Activated T-cell treated with anti-CD3 and anti-CD28 coated beads, Interleukin-2, amount 50 U/mL, for 4 hours (primary cell): ENCODE results near the gene NIN. TPM values are rescaled to one million over a fixed set of nuclear protein-coding genes. Genes with fewer than 3 reads are reported as not detected.
A peak's percentile ranks its signal among the peaks of the same experiment; 100 is the strongest.

ENCODE experiments used
- ATAC-seq, 2 donors: fragments of 200-7000 bp; cut with Tn5 transposase; one replicate each; pipeline ENCODE4 v1.10.0; 2021
- DNase-seq: peaks from one replicate; pipeline ENCODE4 v3.0.0-alpha.2; 2020
- H3K27me3 Mint-ChIP-seq: one replicate; pipeline ENCODE4 v1.8.0; 2021; ENCODE audit warnings: low read depth, mixed read lengths
- H3K36me3 Mint-ChIP-seq: one replicate; pipeline ENCODE4 v1.8.0; 2022; ENCODE audit warnings: mixed read lengths; ENCODE audit not compliant: insufficient read depth
- H3K4me1 Mint-ChIP-seq: one replicate; pipeline ENCODE4 v1.8.0; 2021; ENCODE audit warnings: low read depth, mixed read lengths
- H3K4me3 Mint-ChIP-seq: one replicate; pipeline ENCODE4 v1.8.0; 2021; ENCODE audit warnings: mild to moderate bottlenecking, moderate library complexity, mixed read lengths
- H3K9me3 Mint-ChIP-seq: one replicate; pipeline ENCODE4 v1.8.0; 2021; ENCODE audit warnings: mixed read lengths
- total RNA-seq, 3 donors: library from RNA; stranded (reverse); gene quantifications; one replicate each; pipeline ENCODE4 v1.2.1, GENCODE V29; 2021

The NIN gene
- total RNA-seq, 3 donors from 2014 or later: 43.9 to 50.2 (median 46.5) TPM

DNA sequence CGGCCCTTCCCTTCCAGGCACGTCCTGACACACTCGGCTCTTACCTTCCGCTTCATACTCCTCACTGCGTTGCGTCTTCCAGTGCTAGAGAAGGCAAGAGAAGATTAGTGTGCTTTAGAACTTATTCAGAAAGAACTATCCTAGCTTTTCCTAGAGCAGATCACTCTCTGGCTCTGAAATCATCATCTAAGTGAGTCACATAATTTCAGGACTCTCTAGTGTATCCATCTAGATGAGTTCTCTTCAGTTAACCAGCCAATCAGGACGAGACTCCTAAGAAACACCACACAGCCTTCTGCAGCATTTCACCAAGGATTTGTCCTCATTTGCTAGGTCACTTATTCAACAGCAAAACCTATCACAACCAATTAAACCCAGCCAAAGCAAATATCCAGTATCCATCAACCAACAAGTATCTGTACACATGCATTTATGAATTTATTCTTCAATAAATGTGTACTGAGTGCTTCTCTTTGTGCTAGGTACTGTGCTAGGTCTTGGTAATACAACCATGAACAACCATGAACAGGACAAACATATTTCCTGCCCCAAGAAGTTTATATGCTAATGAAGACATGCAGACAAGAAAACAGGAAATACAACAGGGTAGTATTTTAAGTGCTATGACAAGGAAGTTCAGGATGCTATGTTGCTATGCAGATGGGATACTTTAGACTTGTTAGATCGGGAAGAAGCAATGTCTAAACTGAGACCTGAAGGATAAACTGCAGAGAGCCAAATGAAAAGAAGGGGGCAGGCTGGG, 52.1 kb downstream of the NIN start:
- DNase-seq (no peak), ATAC-seq (no peak)
- Mint-ChIP-seq H3K4me3 (no peak overlapping the region), H3K36me3 (peaks cover 23% of the 10 kb centered on the region), H3K27me3 (no peaks in the 10 kb centered on the region), H3K9me3 (no peaks in the 10 kb centered on the region), H3K4me1 (peaks cover 59% of the 10 kb centered on the region)

DNA sequence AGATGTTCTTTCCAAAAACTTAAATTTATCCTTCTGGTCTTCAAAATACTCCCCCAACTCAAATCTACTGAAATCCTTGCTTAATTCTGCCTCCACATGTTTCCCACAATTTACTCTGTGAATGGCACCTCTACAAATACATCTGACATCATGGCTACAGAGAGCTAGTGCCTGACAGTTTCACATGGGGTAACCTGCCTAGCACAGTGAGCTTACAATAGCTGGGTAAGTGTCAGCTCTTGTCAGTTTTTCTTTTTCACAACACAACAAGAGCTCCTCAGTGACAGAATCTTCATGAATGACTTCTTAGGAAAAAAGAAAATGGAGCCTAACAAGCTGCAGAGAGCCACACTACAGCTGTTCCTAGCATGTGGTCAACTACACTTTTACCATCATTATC, 54.4 kb downstream of the NIN start:
- ATAC-seq: no peak
- H3K27me3 Mint-ChIP-seq: no peaks in the 10 kb centered on the region
- peaks cover 39% of the 10 kb centered on the region for H3K36me3 Mint-ChIP-seq

DNA sequence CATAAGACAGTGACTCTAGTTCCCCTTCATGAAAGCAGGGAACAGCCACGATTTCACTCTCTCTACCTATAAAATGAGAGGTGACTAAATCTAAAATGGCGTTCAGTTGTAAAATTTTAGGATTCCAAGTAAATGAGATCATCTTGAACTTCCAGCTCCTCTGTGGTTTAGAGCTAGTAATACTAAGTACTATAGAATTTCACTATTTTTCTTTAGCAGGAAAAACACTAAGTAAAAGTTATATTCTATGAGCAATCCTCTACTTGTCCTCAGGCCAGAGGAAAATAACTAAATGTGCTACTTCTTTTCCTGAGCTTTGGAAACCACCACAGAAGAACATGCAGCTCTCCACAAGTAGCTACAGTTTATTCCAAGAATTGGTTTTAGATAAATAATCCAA, 55.6 kb downstream of the NIN start:
- no peak for ATAC-seq
- no peak overlapping the region for H3K4me3 Mint-ChIP-seq
- H3K4me1 Mint-ChIP-seq: peaks cover 32% of the 10 kb centered on the region
- no peak for DNase-seq
- H3K9me3 Mint-ChIP-seq: no peaks in the 10 kb centered on the region
- peaks cover 39% of the 10 kb centered on the region for H3K36me3 Mint-ChIP-seq
- H3K27me3 Mint-ChIP-seq: no peaks in the 10 kb centered on the region

More for the DNA sequence above, 54.4 kb downstream of the NIN start:
- H3K4me3 Mint-ChIP-seq: no peak overlapping the region
- H3K4me1 Mint-ChIP-seq: peaks cover 44% of the 10 kb centered on the region
- H3K9me3 Mint-ChIP-seq: no peaks in the 10 kb centered on the region
- no peak for DNase-seq

DNA sequence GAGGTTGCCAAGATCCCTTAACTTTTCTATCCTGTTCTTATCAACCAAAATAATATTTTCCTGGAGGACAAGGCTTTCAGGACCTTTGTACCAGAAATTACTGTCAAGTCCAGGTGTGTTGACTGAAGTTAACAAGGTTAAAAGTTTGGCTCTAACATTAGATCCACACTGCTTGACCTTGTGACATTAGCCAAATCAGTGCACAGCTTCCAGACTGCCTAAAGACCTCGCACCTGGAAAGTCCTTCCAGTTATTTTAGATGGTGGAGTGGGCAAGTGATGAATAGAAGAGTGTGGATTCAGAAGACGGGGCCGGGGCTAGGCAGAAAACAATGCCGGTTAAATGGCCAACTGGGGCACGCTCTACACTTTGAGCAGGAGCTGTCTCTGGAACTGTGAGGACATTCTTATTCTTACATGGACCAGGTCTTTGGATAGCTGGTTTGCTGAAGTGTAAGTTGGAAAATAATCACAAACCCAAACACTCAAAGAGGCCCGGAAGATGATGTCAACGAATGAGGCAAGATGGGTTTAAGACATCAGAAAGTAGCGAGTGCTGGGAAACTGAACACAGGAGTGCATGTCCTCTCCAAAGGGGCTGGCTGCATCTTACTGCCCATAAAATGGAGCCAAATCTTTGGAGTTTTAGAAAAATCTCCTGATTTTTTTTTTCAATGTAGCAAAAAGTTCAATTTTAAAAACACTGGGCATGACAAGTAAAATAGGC, 56.3 kb downstream of the NIN start:
- no peak for ATAC-seq
- no peak overlapping the region for H3K4me3 Mint-ChIP-seq
- peaks cover 29% of the 10 kb centered on the region for H3K4me1 Mint-ChIP-seq
- H3K27me3 Mint-ChIP-seq: no peaks in the 10 kb centered on the region
- H3K36me3 Mint-ChIP-seq: peaks cover 45% of the 10 kb centered on the region
- H3K9me3 Mint-ChIP-seq: no peaks in the 10 kb centered on the region
- no peak for DNase-seq

DNA sequence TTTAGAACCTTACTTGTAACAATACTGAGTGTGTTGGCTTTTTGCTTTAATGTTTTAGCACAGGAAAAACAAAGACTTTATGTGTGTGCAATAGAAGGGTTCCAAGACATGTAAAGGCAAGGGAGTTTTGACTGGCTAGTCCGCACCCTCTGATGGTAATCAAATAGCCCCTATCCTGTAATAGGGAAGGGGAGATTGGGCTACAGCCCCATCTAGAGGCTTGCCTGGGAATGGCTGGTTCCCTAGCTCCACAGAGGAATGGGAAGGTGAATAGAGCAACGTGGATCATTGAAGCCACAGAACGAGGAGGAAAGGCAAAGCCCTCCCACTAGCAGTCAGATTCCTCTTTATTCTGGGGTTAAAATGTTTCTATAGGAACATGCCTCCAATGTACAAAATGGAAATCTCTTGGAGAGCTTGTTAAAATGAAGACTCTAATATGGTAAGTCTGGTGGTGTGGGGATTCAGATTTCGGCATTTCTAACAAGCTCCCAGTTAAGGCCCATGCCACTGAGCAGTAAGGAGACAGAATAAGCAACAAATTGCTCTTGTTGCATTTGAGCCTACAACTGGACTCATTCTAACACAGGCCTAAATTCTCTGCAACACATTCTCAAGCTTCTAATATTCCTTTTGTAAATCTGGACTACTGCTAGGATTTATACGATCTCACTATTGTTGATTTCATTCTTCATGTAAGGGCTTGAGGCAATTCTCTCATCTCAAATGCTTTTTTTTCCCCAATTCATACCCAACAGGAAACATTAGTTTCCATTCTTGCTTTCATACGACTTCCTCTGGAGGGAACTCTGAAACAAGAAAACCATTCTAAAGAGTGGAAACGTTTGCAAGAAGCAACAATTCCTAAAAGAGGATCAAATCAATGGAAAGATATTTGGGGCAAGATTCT, 57.1 kb downstream of the NIN start:
- DNase-seq (no peak), ATAC-seq (peak; percentile 63 to 66)
- Mint-ChIP-seq H3K4me3 (no peak overlapping the region), H3K9me3 (no peaks in the 10 kb centered on the region), H3K4me1 (peaks cover 23% of the 10 kb centered on the region), H3K27me3 (no peaks in the 10 kb centered on the region), H3K36me3 (peaks cover 49% of the 10 kb centered on the region)

DNA sequence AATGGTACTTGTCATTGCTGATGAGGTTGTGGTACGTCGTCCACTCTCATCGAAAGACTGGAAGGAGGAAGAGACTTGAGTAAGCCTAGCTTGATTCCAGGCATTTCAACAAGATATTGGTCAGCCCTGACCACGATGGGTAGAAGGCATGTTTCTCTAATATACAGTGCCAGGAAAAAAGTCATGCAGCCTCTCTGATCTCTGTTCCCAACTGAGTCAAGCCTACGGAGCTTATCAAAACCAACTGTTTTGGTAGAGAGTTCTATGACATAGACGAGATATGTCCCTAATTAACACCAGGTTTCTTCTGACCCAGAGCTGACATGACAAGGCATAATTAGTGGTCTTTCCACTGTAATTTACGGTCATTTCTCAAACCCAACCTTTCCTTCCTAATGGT, 58.5 kb downstream of the NIN start:
- H3K9me3 Mint-ChIP-seq: no peaks in the 10 kb centered on the region
- ATAC-seq: no peak
- no peak for DNase-seq
- H3K4me3 Mint-ChIP-seq: no peak overlapping the region
- peaks cover 59% of the 10 kb centered on the region for H3K36me3 Mint-ChIP-seq
- H3K27me3 Mint-ChIP-seq: no peaks in the 10 kb centered on the region
- H3K4me1 Mint-ChIP-seq: peaks cover 21% of the 10 kb centered on the region

DNA sequence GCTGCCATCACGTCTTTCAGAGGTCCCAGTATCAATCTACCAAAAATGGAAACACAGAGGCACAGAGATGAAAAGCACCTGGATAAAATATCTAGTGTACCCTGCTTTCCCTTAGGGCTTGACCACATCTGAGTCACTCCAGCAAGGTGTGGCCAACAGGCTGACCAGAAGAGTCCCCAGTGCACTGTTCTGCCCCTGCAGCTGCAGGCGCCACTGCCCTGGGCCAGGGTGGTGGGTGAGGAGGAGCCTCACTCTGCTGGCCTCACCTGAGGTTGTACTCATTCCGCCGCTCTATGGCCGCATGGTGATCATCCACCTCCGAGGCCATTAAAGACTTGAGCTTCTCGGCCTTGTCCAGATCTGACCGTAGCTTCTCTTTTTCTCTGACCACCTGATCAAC, 60.4 kb downstream of the NIN start:
- no peaks in the 10 kb centered on the region for H3K9me3 Mint-ChIP-seq
- H3K4me1 Mint-ChIP-seq: peaks cover 21% of the 10 kb centered on the region
- peaks cover 58% of the 10 kb centered on the region for H3K36me3 Mint-ChIP-seq
- DNase-seq: no peak
- ATAC-seq: no peak
- no peak overlapping the region for H3K4me3 Mint-ChIP-seq
- H3K27me3 Mint-ChIP-seq: no peaks in the 10 kb centered on the region

DNA sequence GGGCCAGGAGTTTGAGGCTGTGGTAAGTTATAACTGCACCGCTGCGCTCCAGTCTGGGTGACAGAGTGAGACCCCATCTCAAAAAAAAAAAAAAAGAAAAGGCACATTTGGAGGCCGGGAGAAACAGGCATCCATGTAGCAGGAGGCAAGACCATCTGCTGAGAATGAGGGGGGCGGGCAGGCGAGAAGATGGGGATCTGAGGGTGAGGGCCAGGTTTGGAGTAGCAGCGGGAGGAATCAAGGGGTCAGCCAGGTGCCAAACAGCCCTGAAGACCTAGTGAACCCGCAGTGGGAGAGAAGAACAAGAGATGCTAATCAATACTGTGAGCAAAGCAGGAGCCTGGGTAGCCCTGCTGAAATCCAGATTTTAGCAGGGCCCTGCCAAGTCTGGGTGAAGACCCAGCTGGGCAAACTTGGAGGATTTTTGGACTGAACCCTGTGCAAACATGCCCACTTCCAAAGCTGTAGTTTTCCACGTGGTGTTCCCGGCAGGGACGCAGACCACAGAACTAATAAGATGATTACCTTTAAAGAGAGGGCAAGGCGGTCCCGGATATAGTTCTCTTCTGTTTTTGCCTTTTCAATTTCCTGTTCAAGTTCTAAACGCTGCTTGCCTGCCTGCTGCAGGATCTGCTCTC, 61.0 kb downstream of the NIN start:
- no peak for DNase-seq
- Mint-ChIP-seq H3K27me3 (no peaks in the 10 kb centered on the region), H3K9me3 (no peaks in the 10 kb centered on the region), H3K36me3 (peaks cover 58% of the 10 kb centered on the region), H3K4me1 (peaks cover 21% of the 10 kb centered on the region), H3K4me3 (no peak overlapping the region)
- no peak for ATAC-seq

DNA sequence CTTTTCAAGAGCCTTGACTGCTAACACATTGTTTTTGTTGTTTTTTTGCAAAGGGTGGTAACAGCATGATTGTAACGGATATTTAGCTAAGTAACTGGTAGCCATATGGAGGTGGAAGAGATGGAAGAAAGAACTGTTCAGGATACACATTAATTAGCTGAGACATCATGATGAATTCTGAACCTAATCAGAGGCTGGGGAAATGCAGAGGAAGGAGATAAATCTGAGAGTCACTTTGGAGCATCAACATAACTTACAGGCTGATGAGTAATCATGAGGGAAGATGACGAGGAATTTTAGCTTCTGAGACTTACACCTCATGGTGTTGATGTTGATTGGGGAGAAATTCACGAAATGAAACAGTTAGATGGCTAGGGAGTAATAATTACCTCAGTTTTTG, 62.3 kb downstream of the NIN start:
- DNase-seq (no peak), ATAC-seq (no peak)
- Mint-ChIP-seq H3K4me1 (peaks cover 9% of the 10 kb centered on the region), H3K27me3 (no peaks in the 10 kb centered on the region), H3K9me3 (no peaks in the 10 kb centered on the region), H3K4me3 (no peak overlapping the region), H3K36me3 (peaks cover 56% of the 10 kb centered on the region)

DNA sequence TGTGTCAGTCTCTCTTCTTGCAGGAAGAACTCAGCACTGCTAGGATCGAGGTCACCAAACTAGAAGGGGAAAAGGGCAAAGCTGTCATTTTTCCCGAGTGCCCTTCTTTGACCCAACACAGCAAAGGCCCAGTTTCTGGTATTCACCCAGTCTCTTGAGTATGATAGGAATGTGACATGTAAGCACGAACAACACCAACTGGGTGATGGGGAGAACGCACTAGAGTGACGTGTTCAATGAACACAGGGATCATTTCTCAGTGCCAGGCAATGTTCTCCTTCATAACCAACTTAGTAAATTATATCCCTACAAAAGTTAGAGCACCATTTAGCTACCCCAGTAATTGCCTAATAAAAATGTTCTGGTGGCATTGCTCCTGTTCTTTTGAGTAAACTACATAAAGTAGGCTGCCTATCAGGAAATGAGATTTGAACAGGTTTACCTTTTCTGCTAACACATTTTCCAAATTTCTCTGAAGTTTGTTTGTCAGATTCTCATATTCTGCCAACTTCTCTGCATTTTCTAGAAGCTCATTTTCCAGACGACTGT, 64.5 kb downstream of the NIN start:
- Mint-ChIP-seq H3K4me3 (no peak overlapping the region), H3K27me3 (no peaks in the 10 kb centered on the region), H3K9me3 (no peaks in the 10 kb centered on the region), H3K4me1 (peaks cover 24% of the 10 kb centered on the region), H3K36me3 (peaks cover 53% of the 10 kb centered on the region)
- ATAC-seq: no peak
- no peak for DNase-seq

DNA sequence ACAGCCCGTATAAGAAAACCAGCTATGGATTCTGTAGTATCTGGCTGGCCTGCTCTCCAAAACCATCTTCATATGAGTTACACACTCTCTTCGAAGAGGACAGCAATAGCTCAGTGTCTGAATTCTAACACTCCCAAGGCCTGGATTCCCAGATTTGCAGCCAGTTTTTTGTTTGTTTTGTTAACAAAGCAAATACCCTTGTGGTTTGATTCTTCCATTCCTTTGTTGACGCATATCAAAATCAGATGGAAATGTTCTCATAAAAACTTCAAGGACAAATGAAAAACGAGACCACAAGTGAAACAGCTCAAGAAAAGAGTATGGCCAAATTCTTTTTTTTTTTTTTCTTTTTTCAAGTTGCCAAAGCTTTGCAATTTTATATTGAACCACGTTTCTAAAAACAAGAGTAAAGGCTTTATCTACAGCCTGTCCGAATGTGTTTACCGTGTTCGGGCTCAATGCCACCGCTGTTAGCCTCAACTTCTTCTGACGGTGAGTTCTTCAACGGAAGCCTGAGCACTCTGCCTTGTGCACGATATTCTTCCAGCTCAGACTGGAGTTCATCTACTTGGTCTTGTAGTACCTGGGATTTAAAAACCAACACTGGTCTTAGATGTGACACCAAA, 67.5 kb downstream of the NIN start:
- Mint-ChIP-seq H3K4me3 (no peak overlapping the region), H3K36me3 (peaks cover 45% of the 10 kb centered on the region), H3K4me1 (peaks cover 25% of the 10 kb centered on the region), H3K9me3 (no peaks in the 10 kb centered on the region), H3K27me3 (no peaks in the 10 kb centered on the region)
- DNase-seq (no peak), ATAC-seq (no peak)

DNA sequence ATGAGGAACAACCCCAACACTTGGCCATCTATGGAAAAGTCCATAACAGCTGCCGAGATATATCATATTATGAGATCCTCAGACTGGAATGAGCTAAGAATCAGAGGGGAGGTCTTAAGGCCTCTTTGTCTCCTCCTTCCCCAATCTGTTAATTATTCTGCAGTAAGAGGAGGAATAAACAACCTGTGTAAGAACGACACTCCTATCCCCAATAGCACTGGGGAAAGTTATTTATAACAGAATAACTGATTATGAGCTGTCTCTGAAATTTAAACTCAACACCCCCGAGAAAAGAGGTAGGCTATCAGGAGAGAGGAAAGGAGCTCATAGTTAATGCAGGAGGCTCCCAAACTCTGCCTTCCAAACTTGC, 68.0 kb downstream of the NIN start:
- H3K27me3 Mint-ChIP-seq: no peaks in the 10 kb centered on the region
- H3K4me1 Mint-ChIP-seq: peaks cover 22% of the 10 kb centered on the region
- no peak overlapping the region for H3K4me3 Mint-ChIP-seq
- ATAC-seq (no peak), DNase-seq (no peak)
- H3K9me3 Mint-ChIP-seq: no peaks in the 10 kb centered on the region
- H3K36me3 Mint-ChIP-seq: peaks cover 39% of the 10 kb centered on the region

DNA sequence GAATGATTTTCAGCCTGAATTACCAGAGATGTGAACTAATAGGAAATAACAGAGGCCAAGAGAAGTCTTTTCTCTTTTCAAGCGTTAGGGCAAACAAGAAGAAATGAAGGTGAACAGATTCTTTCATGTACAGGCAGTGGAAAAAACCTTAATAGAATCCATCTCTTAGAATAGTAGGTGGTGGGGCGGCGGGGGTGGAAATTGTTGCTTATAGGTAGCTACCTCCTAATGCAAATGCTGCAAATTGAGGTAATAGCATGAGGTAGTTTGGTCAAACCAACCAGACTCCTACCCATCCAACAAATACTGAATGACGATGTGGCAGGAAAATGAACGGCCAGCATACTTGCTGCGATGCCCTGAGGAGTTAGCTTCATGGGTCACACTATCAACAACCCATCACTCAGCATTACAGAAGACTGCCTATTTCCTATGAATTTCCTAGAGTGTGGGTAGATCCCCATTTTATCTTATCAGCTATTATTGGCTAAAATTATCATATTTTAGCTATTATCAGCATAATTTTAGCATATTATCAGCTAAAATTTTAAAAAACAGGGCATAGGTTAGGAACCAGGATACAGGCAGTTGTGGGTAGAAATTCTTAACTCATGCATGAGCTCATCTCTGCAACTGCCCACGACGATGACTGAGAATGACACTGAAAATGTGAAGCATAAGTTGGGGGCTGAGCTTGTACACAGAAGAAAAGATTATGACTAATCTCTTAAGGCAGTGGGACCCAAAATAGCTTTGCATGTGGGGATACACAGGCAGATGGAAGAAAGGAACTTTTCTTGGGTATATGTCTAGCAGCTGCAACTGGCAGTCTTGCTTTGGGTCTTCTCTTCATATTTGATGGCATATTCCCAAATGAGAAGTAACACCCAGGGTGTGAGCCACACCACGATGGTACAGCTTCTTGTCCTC, 68.7 kb downstream of the NIN start:
- H3K27me3 Mint-ChIP-seq: no peaks in the 10 kb centered on the region
- DNase-seq (no peak), ATAC-seq (peak; percentile 98 to 99)
- H3K4me1 Mint-ChIP-seq: peaks cover 22% of the 10 kb centered on the region
- H3K36me3 Mint-ChIP-seq: peaks cover 38% of the 10 kb centered on the region
- no peak overlapping the region for H3K4me3 Mint-ChIP-seq
- no peaks in the 10 kb centered on the region for H3K9me3 Mint-ChIP-seq
